ENCODE results near the gene ERH.

DNA sequence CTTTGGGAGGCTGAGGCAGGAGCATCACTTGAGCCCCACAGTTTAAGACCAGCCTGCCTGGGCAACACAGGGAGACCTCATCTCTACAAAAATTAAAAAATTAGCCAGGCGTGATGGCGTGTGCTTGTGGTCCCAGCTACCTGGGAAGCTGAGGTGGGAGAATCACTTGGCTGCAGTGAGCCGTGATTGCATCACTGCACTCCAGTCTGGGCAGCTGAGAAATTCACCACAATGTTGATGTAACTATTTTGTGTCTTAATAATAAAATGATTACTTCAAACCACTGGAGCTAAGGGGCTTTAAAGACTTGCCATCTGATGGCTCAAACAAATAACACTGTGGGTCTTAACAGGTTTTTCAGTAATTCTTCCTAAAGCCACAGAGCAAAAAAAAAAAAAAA lies 10.8 kb downstream of the ERH start:
- TF ChIP-seq, protein P1, sequence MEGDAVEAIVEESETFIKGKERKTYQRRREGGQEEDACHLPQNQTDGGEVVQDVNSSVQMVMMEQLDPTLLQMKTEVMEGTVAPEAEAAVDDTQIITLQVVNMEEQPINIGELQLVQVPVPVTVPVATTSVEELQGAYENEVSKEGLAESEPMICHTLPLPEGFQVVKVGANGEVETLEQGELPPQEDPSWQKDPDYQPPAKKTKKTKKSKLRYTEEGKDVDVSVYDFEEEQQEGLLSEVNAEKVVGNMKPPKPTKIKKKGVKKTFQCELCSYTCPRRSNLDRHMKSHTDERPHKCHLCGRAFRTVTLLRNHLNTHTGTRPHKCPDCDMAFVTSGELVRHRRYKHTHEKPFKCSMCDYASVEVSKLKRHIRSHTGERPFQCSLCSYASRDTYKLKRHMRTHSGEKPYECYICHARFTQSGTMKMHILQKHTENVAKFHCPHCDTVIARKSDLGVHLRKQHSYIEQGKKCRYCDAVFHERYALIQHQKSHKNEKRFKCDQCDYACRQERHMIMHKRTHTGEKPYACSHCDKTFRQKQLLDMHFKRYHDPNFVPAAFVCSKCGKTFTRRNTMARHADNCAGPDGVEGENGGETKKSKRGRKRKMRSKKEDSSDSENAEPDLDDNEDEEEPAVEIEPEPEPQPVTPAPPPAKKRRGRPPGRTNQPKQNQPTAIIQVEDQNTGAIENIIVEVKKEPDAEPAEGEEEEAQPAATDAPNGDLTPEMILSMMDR (IDR thresholded peaks at IDR 0.05) = no peak
- no peak for TF ChIP-seq POLR2A (IDR thresholded peaks at IDR 0.05)
